DOHH2 (cell line): ENCODE data around the gene KDELR3.

Source experiments
- H3F3A ChIP-seq: fragments of 200-600 bp; sonication (generic), shearing (Covaris generic); 2 replicates; pipeline ENCODE4 v1.6.0; 2016; ENCODE audit warnings: antibody characterized with exemption, mild to moderate bottlenecking; ENCODE audit not compliant: control insufficient read depth, insufficient read depth
- H3K27ac ChIP-seq: fragments of 200-600 bp; sonication (generic); 2 replicates; pipeline ENCODE4 v1.5.1; 2014; ENCODE audit warnings: low read depth, mild to moderate bottlenecking, low read length, moderate library complexity
- H3K27me3 ChIP-seq: fragments of 200-600 bp; sonication (generic); 2 replicates; pipeline ENCODE4 v1.6.1; 2014; ENCODE audit warnings: mild to moderate bottlenecking, low read length, mixed read lengths; ENCODE audit not compliant: control insufficient read depth
- H3K36me3 ChIP-seq: fragments of 200-600 bp; sonication (generic); 2 replicates; pipeline ENCODE4 v1.6.1; 2014; ENCODE audit warnings: mild to moderate bottlenecking, low read length, moderate library complexity, mixed read lengths; ENCODE audit not compliant: control insufficient read depth
- H3K4me1 ChIP-seq: fragments of 200-600 bp; sonication (generic); 2 replicates; pipeline ENCODE4 v1.6.1; 2014; ENCODE audit warnings: mild to moderate bottlenecking, low read length, mixed read lengths; ENCODE audit not compliant: control insufficient read depth
- H3K4me2 ChIP-seq: fragments of 200-600 bp; sonication (generic); 2 replicates; pipeline ENCODE4 v1.6.0; 2014; ENCODE audit warnings: mild to moderate bottlenecking, low read length, moderate library complexity
- H3K4me3 ChIP-seq: fragments of 200-600 bp; sonication (generic); 2 replicates; pipeline ENCODE4 v1.5.1; 2014; ENCODE audit warnings: mild to moderate bottlenecking, low read length, mixed read lengths
- H3K79me2 ChIP-seq: fragments of 200-600 bp; sonication (generic); 2 replicates; pipeline ENCODE4 v1.6.1; 2014; ENCODE audit warnings: mild to moderate bottlenecking, low read length, mixed read lengths; ENCODE audit not compliant: control insufficient read depth
- H3K9me2 ChIP-seq: fragments of 200-600 bp; sonication (generic); replicated peaks from 2 replicates; pipeline ENCODE4 v1.6.1; 2014; ENCODE audit warnings: mild to moderate bottlenecking, low read length, mixed read lengths; ENCODE audit not compliant: control insufficient read depth
- H3K9me3 ChIP-seq: fragments of 200-600 bp; sonication (generic); 2 replicates; pipeline ENCODE4 v1.6.1; 2014; ENCODE audit warnings: antibody characterized with exemption, low read length, mixed read lengths; ENCODE audit not compliant: control insufficient read depth, insufficient read depth
- H4K20me1 ChIP-seq: fragments of 200-600 bp; sonication (generic); 2 replicates; pipeline ENCODE4 v1.6.0; 2014; ENCODE audit warnings: low read depth, mild to moderate bottlenecking, antibody characterized with exemption, low read length, moderate library complexity; ENCODE audit not compliant: control insufficient read depth, insufficient read depth
- EZH2phosphoT487 ChIP-seq: fragments of 200-600 bp; sonication (generic); IDR thresholded peaks from 2 replicates; pipeline ENCODE4 v1.6.1; 2017; ENCODE audit warnings: borderline replicate concordance, mild to moderate bottlenecking, antibody characterized with exemption, low read length, moderate library complexity, mixed read lengths
- TF ChIP-seq, protein P1 (sequence below): fragments of 200-600 bp; sonication (generic); IDR thresholded peaks from one replicate; pipeline ENCODE4 v1.5.1; 2014; ENCODE audit warnings: antibody characterized with exemption, mild to moderate bottlenecking, low read depth, low read length; ENCODE audit not compliant: poor library complexity, severe bottlenecking

Gene KDELR3

DNA sequence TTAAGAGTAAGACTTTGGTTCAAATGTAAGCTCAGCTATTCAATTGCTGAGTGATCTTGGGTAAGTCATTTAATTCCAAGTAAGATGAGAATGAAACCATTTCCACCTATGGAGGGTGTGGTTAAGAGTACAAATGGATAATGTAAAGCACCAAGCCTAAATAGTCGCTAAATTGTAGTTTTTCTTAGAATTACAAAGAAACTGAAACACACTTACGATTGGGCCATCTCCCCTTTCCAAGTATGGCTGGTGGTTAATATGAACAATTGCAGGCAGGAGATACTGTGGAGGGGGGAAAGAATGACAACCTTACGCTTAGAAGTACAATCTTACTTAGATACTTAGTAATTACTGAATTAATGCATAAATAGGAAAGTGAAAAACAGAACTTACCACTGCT lies 30.0 kb downstream of the KDELR3 start:
- peaks cover 16% of the 10 kb centered on the region for H3F3A ChIP-seq

DNA sequence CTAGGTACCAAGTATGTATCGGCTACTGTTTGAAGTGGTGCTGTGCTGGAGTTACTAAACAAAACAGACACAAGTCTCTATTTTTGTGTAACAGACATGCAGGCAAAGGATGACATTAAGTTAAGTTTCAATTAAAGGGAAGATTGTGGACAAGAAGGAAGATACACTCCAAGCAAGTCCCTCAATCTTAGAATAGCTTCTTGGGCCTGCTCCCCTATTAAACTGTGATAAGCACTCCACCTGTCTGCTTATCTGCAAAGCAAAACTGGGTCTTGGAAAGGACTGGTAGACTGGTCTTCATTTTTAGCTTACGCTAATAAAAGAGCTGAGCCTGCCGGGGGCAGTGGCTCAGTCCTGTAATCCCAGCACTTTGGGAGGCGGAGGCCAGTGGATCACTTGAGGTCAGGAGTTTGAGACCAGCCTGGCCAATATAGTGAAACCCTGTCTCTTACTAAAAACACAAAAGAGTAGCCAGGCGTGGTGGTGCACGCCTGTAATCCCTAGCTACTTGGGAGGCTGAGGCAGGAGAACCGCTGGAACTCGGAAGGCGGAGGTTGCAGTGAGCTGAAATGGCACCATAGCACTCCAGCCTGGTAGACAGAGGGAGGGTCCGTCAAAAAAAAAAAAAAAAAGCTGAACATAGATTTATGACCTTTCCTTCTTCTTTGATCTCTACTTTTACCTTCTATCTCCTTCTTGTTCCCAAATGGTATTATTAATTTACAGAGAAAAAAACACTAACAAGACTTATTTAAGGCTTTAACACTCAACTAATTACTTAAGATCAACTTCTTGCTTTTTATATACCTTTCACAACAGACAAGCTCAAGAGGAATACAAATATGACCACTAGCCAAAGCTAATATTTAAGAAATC lies 34.1 kb downstream of the KDELR3 start:
- peaks cover 87% of the 10 kb centered on the region for H3K36me3 ChIP-seq
- H3K4me1 ChIP-seq, result peaks cover 34% of the 10 kb centered on the region
- TF ChIP-seq, protein P1, sequence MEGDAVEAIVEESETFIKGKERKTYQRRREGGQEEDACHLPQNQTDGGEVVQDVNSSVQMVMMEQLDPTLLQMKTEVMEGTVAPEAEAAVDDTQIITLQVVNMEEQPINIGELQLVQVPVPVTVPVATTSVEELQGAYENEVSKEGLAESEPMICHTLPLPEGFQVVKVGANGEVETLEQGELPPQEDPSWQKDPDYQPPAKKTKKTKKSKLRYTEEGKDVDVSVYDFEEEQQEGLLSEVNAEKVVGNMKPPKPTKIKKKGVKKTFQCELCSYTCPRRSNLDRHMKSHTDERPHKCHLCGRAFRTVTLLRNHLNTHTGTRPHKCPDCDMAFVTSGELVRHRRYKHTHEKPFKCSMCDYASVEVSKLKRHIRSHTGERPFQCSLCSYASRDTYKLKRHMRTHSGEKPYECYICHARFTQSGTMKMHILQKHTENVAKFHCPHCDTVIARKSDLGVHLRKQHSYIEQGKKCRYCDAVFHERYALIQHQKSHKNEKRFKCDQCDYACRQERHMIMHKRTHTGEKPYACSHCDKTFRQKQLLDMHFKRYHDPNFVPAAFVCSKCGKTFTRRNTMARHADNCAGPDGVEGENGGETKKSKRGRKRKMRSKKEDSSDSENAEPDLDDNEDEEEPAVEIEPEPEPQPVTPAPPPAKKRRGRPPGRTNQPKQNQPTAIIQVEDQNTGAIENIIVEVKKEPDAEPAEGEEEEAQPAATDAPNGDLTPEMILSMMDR, result no peak
- TF ChIP-seq EZH2phosphoT487, result no peak
- no peaks in the 10 kb centered on the region for H3K27me3 ChIP-seq
- peak overlapping the region; percentile 97 for H3K4me2 ChIP-seq
- no peaks in the 10 kb centered on the region for H3K9me3 ChIP-seq
- H3K27ac ChIP-seq, result no peak overlapping the region
- peaks cover 86% of the 10 kb centered on the region for H3K79me2 ChIP-seq
- no peaks in the 10 kb centered on the region for H3K9me2 ChIP-seq
- peaks cover 10% of the 10 kb centered on the region for H3F3A ChIP-seq
- peaks cover 30% of the 10 kb centered on the region for H4K20me1 ChIP-seq
- no peak overlapping the region for H3K4me3 ChIP-seq

More for the DNA sequence above, 30.0 kb downstream of the KDELR3 start:
- Histone ChIP-seq H4K20me1 (peaks cover 17% of the 10 kb centered on the region), H3K27ac (no peak overlapping the region), H3K4me3 (no peak overlapping the region), H3K9me2 (no peaks in the 10 kb centered on the region), H3K27me3 (no peaks in the 10 kb centered on the region), H3K9me3 (no peaks in the 10 kb centered on the region), H3K4me2 (no peak overlapping the region), H3K79me2 (peaks cover 77% of the 10 kb centered on the region), H3K4me1 (peaks cover 11% of the 10 kb centered on the region), H3K36me3 (peaks cover 97% of the 10 kb centered on the region)
- TF ChIP-seq, protein P1, result no peak
- TF ChIP-seq EZH2phosphoT487, result no peak

DNA sequence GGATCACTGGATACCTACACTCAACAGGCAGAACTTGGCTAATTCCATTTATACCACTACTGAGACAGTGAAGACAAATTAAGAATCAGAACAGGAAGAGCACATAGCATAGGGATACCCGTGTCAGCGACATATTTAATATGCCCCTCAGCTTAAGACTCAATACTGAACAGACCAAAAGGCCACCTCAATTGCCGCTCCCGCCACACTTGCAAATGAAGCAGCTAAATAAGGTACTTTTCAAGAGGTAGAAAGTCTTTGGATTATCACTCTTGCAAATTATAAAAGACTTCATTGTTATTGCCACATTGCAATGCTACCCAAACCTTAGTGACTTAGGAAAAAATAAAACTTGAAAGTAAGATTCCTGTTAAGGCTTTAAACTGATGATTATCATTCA lies 35.1 kb downstream of the KDELR3 start:
- H3K36me3 ChIP-seq, result peaks cover 77% of the 10 kb centered on the region
- H4K20me1 ChIP-seq, result peaks cover 30% of the 10 kb centered on the region
- no peak overlapping the region for H3K27ac ChIP-seq
- H3K4me2 ChIP-seq, result peak overlapping the region; percentile 97
- H3K4me3 ChIP-seq, result peak overlapping the region; percentile 98
- peaks cover 39% of the 10 kb centered on the region for H3K4me1 ChIP-seq
- H3K79me2 ChIP-seq, result peaks cover 81% of the 10 kb centered on the region
- H3F3A ChIP-seq, result peaks cover 10% of the 10 kb centered on the region
- no peaks in the 10 kb centered on the region for H3K27me3 ChIP-seq
- H3K9me2 ChIP-seq, result no peaks in the 10 kb centered on the region
- no peaks in the 10 kb centered on the region for H3K9me3 ChIP-seq
- no peak for TF ChIP-seq EZH2phosphoT487
- TF ChIP-seq, protein P1, result no peak
